HEK293 (cell line): ENCODE results near the gene ASTN2.

Source experiments
- GFI1B ChIP-seq: fragments of 450-650 bp; formaldehyde crosslinking; IDR thresholded peaks from 2 replicates; pipeline ENCODE4 v1.5.1; 2016; ENCODE audit warnings: missing biosample characterization, missing genetic modification characterization
- REPIN1 ChIP-seq: fragments of 450-650 bp; formaldehyde crosslinking; IDR thresholded peaks from 2 replicates; pipeline ENCODE4 v1.5.1; 2017; ENCODE audit warnings: missing biosample characterization, missing genetic modification characterization, low read depth
- ZBTB10 ChIP-seq: fragments of 450-650 bp; formaldehyde crosslinking; IDR thresholded peaks from 2 replicates; pipeline ENCODE4 v1.5.1; 2016; ENCODE audit warnings: missing biosample characterization, missing genetic modification characterization
- ZFP37 ChIP-seq: fragments of 450-650 bp; formaldehyde crosslinking; IDR thresholded peaks from 2 replicates; pipeline ENCODE4 v1.5.1; 2016; ENCODE audit warnings: missing biosample characterization, missing genetic modification characterization
- ZNF138 ChIP-seq: fragments of 450-650 bp; formaldehyde crosslinking; IDR thresholded peaks from 2 replicates; pipeline ENCODE4 v1.5.1; 2016; ENCODE audit warnings: missing biosample characterization, missing genetic modification characterization, borderline replicate concordance
- ZNF248 ChIP-seq: fragments of 450-650 bp; formaldehyde crosslinking; IDR thresholded peaks from 2 replicates; pipeline ENCODE4 v1.5.1; 2017; ENCODE audit warnings: missing biosample characterization, missing genetic modification characterization
- ZNF610 ChIP-seq: fragments of 450-650 bp; formaldehyde crosslinking; IDR thresholded peaks from 2 replicates; pipeline ENCODE4 v1.5.1; 2016; ENCODE audit warnings: missing biosample characterization, missing genetic modification characterization, borderline replicate concordance
- TF ChIP-seq, protein P1 (sequence below): fragments of 450-650 bp; formaldehyde crosslinking; conservative IDR thresholded peaks from 2 replicates; pipeline ENCODE4 v1.5.1; 2016; ENCODE audit warnings: low read depth, missing biosample characterization, missing genetic modification characterization

GRCh38 chr9:117233016-117233415 lies 181.8 kb downstream of the ASTN2 start:
- no peak for TF ChIP-seq ZNF138
- TF ChIP-seq ZNF248 (tag by site-specific recombination): no peak
- no peak for TF ChIP-seq REPIN1 (tag by site-specific recombination)
- no peak for TF ChIP-seq ZBTB10 (tag by site-specific recombination)
- TF ChIP-seq ZFP37: no peak
- TF ChIP-seq ZNF610 (tag by site-specific recombination): no peak
- TF ChIP-seq, protein P1, sequence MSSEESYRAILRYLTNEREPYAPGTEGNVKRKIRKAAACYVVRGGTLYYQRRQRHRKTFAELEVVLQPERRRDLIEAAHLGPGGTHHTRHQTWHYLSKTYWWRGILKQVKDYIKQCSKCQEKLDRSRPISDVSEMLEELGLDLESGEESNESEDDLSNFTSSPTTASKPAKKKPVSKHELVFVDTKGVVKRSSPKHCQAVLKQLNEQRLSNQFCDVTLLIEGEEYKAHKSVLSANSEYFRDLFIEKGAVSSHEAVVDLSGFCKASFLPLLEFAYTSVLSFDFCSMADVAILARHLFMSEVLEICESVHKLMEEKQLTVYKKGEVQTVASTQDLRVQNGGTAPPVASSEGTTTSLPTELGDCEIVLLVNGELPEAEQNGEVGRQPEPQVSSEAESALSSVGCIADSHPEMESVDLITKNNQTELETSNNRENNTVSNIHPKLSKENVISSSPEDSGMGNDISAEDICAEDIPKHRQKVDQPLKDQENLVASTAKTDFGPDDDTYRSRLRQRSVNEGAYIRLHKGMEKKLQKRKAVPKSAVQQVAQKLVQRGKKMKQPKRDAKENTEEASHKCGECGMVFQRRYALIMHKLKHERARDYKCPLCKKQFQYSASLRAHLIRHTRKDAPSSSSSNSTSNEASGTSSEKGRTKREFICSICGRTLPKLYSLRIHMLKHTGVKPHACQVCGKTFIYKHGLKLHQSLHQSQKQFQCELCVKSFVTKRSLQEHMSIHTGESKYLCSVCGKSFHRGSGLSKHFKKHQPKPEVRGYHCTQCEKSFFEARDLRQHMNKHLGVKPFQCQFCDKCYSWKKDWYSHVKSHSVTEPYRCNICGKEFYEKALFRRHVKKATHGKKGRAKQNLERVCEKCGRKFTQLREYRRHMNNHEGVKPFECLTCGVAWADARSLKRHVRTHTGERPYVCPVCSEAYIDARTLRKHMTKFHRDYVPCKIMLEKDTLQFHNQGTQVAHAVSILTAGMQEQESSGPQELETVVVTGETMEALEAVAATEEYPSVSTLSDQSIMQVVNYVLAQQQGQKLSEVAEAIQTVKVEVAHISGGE: no peak
- TF ChIP-seq GFI1B (tag by site-specific recombination): no peak
